GM21619 (cell line): ENCODE measurements around the gene OXNAD1.

Experiments
- ATAC-seq: cut with Tn5 transposase; IDR thresholded peaks from one replicate; pipeline ENCODE4 v1.9.1; 2021; ENCODE audit not compliant: unreplicated experiment

The OXNAD1 gene

GRCh38 chr3:16326724-16327349 lies 61.8 kb downstream of the OXNAD1 start:
- no peak for ATAC-seq

DNA sequence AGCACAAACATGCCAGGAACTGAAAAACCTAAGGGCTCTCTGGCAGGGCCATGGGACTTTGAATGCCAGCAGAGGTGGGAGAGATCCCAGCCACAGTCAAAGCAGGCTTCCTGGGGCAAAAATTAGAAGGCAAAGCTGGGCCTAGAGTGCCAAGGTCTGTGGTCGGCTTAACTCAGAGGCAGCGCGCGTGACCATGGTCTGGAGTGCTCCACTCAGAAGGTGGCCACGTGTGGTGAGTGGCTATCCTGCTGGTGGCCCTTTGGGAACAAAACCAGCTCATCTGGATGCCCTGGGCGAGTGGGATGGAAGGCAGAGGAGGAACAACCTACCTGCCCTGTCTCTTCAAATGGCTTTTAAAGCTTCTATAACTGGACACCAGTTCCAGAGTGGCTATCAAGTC lies 63.1 kb downstream of the OXNAD1 start:
- ATAC-seq: no peak

GRCh38 chr3:16329036-16329825 lies 64.2 kb downstream of the OXNAD1 start:
- ATAC-seq: no peak

- no peak for ATAC-seq
Observed at GRCh38 chr3:16329826-16330129, 64.8 kb downstream of the OXNAD1 start.

DNA sequence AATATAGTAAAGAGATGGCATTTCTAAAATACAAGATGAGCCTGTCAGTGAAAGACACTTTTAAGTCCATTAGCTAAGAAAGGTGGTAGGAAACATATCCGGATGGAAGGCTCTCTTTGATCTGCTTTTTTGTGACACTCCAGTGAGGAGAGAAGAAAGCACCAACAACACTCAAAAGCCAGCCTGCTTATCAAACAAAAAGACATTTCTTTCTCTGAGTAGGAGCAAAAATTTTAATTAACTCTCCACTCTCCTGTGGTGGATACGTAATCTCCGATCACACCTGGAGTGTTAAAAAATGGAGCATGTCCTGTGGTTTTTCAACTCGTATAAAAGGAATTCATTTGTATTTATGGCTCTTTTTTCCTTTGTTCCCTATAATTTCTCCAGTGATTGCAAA lies 65.3 kb downstream of the OXNAD1 start:
- no peak for ATAC-seq

DNA sequence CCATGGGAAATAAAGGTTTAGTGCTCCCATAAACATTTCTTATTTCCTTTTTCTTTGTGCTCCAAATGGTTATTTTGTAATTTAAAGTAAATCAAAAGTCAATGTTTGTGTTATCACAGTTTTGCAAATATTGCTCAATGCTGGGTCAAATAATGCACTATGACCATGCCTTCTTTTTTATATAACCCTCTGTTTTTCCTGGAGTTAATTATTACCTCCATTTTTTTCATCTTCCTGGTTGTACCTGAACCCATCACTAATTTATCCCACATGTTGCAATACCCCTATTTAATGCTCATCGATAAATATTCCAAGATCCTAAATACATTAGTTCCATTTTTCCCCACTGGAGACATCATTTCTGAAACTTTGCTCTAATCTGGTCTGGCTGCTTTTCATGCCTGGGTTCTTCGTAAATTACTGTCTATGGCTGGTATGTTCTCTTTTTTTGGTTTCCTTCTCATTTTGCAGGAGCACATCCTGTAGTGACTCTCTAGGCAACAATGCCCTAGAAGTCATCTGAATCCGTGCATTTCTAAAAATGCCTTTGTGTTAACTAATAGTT lies 66.4 kb downstream of the OXNAD1 start:
- no peak for ATAC-seq

GRCh38 chr3:16332904-16333426 lies 68.0 kb downstream of the OXNAD1 start:
- ATAC-seq: no peak

GRCh38 chr3:16334909-16335308 lies 69.9 kb downstream of the OXNAD1 start:
- ATAC-seq: no peak

DNA sequence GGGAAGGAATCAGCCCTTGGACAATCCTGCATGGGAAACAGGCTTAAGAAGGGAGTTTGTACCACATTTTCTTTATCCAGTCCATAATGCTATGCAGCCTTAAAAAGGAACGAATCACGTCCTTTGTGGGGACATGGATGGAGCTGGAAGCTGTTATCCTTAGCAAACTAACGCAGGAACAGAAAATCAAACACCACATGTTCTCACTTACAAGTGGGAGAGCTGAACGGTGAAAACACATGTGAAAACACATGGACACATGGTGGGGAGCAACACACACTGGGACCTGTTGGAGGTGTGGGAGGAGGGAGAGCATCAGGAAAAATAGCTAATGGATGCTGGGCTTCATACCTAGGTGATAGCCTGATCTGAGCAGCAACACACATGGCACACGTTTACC lies 70.3 kb downstream of the OXNAD1 start:
- no peak for ATAC-seq

GRCh38 chr3:16335772-16336645 lies 71.0 kb downstream of the OXNAD1 start:
- ATAC-seq: no peak

DNA sequence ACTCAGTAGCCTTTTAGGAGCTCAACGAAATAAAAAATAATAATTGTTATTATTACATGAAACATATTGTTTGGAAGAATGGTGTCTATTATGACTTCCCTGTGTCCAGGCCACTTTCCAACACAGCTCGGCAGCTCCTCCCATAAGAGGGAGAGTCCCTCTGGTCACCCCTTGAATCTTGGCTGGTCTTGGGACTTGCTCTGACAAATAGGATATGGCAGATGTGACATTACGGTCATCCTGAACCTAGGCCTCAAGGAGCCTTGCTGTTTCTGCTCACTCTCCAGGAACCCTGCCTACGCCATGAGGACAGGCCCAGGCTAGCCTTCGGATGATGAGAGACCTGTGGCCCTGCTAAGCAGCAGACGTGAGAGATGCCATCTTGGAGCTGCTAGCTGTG lies 71.8 kb downstream of the OXNAD1 start:
- ATAC-seq: no peak

DNA sequence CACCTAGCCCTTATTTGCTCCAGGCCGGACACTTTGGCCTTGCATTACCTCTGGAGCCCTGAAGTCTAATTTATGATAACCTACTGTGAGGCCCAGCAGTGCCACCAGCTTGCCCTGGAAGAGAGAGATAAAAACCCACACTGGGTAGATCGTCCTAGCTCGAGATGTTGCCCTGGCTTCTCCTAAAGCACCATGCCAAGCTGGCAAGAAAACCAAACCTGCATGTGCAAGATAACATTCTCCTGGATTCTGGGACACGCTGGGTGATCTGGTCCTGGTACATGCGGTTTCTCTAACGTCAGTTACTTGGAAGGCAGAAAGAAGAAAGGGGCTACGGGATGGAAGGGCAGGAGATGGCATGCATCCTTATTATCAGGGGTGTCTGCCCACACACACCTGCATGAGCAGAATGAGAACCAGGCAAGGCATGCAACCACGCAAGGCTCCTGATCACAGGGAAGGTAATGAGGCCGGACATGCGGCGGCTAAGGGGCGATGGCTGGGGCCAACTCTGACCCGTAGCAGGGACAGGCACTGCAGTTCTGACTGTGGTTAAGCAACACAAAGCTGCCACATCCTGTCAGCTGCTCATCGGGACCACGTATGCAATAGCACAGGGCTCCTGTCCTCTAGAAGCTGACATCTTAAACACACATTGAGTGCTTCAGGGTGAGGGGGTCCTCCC lies 73.0 kb downstream of the OXNAD1 start:
- ATAC-seq: peak; percentile 84

DNA sequence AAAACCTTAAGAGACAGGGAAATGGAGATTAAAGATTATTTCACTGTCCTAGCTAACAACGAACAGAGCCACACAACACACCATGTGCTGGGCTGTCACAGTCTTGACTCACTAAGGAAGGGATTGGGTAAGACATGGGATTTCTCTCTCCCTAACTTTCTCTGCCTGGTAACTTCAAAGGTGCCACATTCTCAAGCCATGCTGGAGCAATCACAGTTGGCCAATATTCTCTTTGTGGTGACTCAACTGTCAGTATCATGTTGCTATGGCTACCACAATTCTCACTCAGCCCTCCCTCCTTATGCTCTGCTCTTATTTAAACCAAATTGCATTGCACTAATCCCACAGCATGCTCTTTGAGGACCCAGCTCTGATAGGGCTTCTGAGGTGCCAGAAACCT lies 74.0 kb downstream of the OXNAD1 start:
- ATAC-seq: no peak

DNA sequence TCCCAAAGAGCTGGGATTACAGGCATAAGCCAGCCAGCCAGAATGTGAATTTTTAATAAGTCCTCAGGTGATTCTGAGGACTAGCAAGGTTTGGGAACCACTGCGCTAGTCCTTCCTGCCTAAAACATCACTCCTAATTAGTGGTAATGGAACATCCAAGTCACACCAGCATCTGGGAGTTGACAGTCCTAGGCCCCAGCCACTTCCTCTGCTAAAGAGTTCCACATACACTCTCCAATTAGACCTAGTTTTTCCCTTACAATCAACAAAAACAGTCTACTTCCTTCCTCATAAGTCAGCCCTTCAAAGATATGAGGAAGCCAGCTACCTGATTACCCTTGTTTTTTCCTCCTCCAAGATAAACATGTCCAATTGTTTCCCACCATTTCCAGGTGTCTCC lies 78.1 kb downstream of the OXNAD1 start:
- ATAC-seq: no peak

GRCh38 chr3:16346413-16347081 lies 81.5 kb downstream of the OXNAD1 start:
- ATAC-seq: no peak

- no peak for ATAC-seq
Observed at GRCh38 chr3:16347548-16347947, 82.5 kb downstream of the OXNAD1 start.

DNA sequence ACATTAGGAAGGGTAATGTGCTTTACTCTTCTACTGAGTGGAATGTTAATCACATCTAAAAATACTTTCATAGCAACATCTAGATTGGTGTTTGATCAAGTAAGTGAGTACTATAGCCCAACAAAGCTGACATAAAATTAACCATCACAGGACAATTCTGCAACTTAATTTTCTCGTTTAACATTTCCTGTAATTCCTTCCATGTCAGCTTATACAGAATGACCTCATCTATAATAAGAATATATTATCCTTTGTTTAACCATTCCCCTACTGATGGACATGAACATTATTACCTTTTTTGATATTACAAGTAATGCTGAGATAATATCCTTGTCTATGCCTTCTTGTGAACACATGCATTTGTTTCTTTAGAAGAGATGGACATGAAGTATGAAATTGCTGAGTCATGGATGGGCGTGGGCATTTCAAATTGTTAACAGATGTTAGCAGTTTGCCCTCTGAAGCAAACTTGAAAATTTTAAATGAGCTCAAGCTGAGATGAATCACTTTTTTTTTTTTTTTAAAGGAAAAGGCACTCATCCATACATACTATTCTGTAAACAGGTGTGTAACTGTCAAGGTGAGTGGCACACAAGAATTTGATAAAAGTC lies 85.1 kb downstream of the OXNAD1 start:
- no peak for ATAC-seq

DNA sequence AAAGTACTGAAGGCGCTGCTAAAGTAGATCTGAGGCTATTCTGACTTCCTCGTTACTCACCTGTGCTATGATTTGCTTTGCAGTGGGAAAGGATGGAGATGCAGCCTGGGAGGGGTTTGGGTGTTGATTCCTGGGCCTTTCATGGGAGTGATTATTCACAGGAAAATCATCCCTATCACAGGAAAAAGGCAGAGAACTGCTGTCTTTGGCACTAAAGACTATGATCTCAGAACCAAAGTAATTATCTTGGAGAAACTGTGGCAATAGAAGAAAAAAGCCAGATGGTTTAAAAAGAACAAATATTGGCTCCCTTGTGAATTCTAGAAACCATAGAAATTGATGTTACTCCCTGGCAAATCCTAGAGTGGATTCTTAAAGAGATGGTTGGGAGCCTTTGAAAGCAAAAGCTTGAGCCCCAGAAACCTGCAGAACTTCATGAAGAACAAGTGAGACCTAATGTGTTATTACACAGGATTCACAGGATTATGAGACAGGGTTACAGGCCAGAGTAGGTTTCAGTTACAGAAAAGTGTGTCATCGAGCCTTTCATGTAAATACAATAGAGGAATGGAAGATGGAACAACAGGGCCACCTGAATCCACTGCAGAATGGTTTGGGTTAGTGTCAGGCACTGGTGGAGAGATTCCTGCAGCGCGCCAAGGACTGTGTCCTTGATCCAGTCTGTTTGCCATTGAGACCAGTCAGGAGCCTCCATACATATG lies 85.7 kb downstream of the OXNAD1 start:
- ATAC-seq: no peak

GRCh38 chr3:16352428-16352827 lies 87.4 kb downstream of the OXNAD1 start:
- ATAC-seq: no peak
